Peyer's patch (tissue), 4 donors: ENCODE results near the gene SDC3.

Source experiments
- CTCF ChIP-seq, 6 experiments: fragments of 450-650 bp in 4 of 6; fragments of 200-600 bp in 2 of 6; sonication (generic) in 1 of 6; IDR thresholded peaks; one replicate each; pipeline ENCODE4 v1.5.1; 2017 to 2019; ENCODE audit warnings: antibody characterized with exemption in 6 of 6, mild to moderate bottlenecking in 3 of 6, moderate library complexity in 1 of 6
- POLR2A ChIP-seq, 2 donors: fragments of 450-650 bp; IDR thresholded peaks; one replicate each; pipeline ENCODE4 v1.5.1; 2017; ENCODE audit warnings: antibody characterized with exemption in 2 of 2, mild to moderate bottlenecking in 2 of 2, moderate library complexity in 2 of 2

- TF ChIP-seq POLR2A (IDR thresholded peaks at IDR 0.05), result no peak
- no peak for TF ChIP-seq CTCF (IDR thresholded peaks at IDR 0.05)
These were observed 69.6 kb downstream of the SDC3 start for GRCh38 chr1:30838996-30839395.
